MM.1S (cell line): ENCODE measurements around the gene FAAP100.

Experiments used
- DNase-seq: peaks from one replicate; pipeline ENCODE4 v3.0.0-alpha.2; 2015
- H2AFZ ChIP-seq: fragments of 300-600 bp; sonication (generic); 2 replicates; pipeline ENCODE4 v1.6.0; 2016; ENCODE audit warnings: antibody characterized with exemption, low read length
- H3F3A ChIP-seq: fragments of 300-600 bp; sonication (generic); 2 replicates; pipeline ENCODE4 v1.6.1; 2016; ENCODE audit warnings: mild to moderate bottlenecking, antibody characterized with exemption, low read length, moderate library complexity, mixed read lengths; ENCODE audit not compliant: insufficient read depth
- H3K27ac ChIP-seq: fragments of 300-600 bp; sonication (generic); 2 replicates; pipeline ENCODE4 v1.5.1; 2016; ENCODE audit warnings: mild to moderate bottlenecking, low read length
- H3K27me3 ChIP-seq: fragments of 300-600 bp; sonication (generic); replicated peaks from 2 replicates; pipeline ENCODE4 v1.6.0; 2016; ENCODE audit warnings: low read length; ENCODE audit not compliant: insufficient read depth
- H3K36me3 ChIP-seq: fragments of 300-600 bp; sonication (generic); replicated peaks from 2 replicates; pipeline ENCODE4 v1.6.1; 2016; ENCODE audit warnings: mild to moderate bottlenecking, low read length, mixed read lengths; ENCODE audit not compliant: insufficient read depth
- H3K4me1 ChIP-seq: fragments of 300-600 bp; sonication (generic); 2 replicates; pipeline ENCODE4 v1.6.1; 2016; ENCODE audit warnings: low read length, mixed read lengths
- H3K4me2 ChIP-seq: fragments of 300-600 bp; sonication (generic); 2 replicates; pipeline ENCODE4 v1.6.0; 2016; ENCODE audit warnings: low read depth, low read length
- H3K4me3 ChIP-seq: fragments of 300-600 bp; sonication (generic); 2 replicates; pipeline ENCODE4 v1.5.1; 2016; ENCODE audit warnings: low read length, mixed read lengths
- H3K79me2 ChIP-seq: fragments of 300-600 bp; sonication (generic); 2 replicates; pipeline ENCODE4 v1.6.1; 2016; ENCODE audit warnings: mixed run types, low read length, mixed read lengths
- H3K9ac ChIP-seq: fragments of 300-600 bp; sonication (generic); 2 replicates; pipeline ENCODE4 v1.6.1; 2016; ENCODE audit warnings: low read length, mixed read lengths
- H3K9me2 ChIP-seq: fragments of 300-600 bp; sonication (generic); replicated peaks from 2 replicates; pipeline ENCODE4 v1.6.1; 2016; ENCODE audit warnings: mild to moderate bottlenecking, low read length, mixed read lengths; ENCODE audit not compliant: insufficient read depth
- H3K9me3 ChIP-seq: fragments of 300-600 bp; sonication (generic); replicated peaks from 2 replicates; pipeline ENCODE4 v1.6.1; 2016; ENCODE audit warnings: mild to moderate bottlenecking, low read length, mixed read lengths; ENCODE audit not compliant: insufficient read depth
- H4K20me1 ChIP-seq: fragments of 300-600 bp; sonication (generic); 2 replicates; pipeline ENCODE4 v1.6.1; 2016; ENCODE audit warnings: mild to moderate bottlenecking, low read length, moderate library complexity, mixed read lengths; ENCODE audit not compliant: insufficient read depth
- CTCF ChIP-seq: fragments of 300-600 bp; sonication (generic); IDR thresholded peaks from 2 replicates; pipeline ENCODE4 v1.5.1; 2016; ENCODE audit warnings: antibody characterized with exemption, low read length, mixed read lengths
- EZH2 ChIP-seq: fragments of 300-600 bp; sonication (generic); optimal IDR thresholded peaks from 2 replicates; pipeline ENCODE3; 2017; ENCODE audit warnings: low read depth, mild to moderate bottlenecking, antibody characterized with exemption, low read length, mixed read lengths
- EZH2phosphoT487 ChIP-seq: fragments of 300-600 bp; sonication (generic); IDR thresholded peaks from 2 replicates; pipeline ENCODE4 v1.6.1; 2018; ENCODE audit warnings: antibody characterized with exemption, low read length

The FAAP100 gene

GRCh38 chr17:81493198-81494038 lies 58.7 kb downstream of the FAAP100 start:
- Histone ChIP-seq H3K27ac (no peak overlapping the region), H2AFZ (no peak overlapping the region), H3K4me3 (no peak overlapping the region), H3K36me3 (no peaks in the 10 kb centered on the region), H3K4me1 (peaks cover 6% of the 10 kb centered on the region; the same call in 1 of the 2 replicates), H3K27me3 (peaks cover 90% of the 10 kb centered on the region), H3K9me2 (no peaks in the 10 kb centered on the region), H4K20me1 (no peaks in the 10 kb centered on the region), H3F3A (no peaks in the 10 kb centered on the region), H3K9me3 (no peaks in the 10 kb centered on the region), H3K4me2 (no peak overlapping the region), H3K79me2 (no peaks in the 10 kb centered on the region), H3K9ac (no peak overlapping the region)
- no peak for DNase-seq
- TF ChIP-seq EZH2phosphoT487 (no peak), EZH2 (no peak), CTCF (no peak)

- Histone ChIP-seq H3K79me2 (no peaks in the 10 kb centered on the region), H3K4me2 (no peak overlapping the region)
Observed at GRCh38 chr17:81492706-81493105, 59.4 kb downstream of the FAAP100 start.

GRCh38 chr17:81492202-81492601 lies 60.0 kb downstream of the FAAP100 start:
- H3K36me3 ChIP-seq, result no peaks in the 10 kb centered on the region
- H2AFZ ChIP-seq, result no peak overlapping the region
- no peak overlapping the region for H3K9ac ChIP-seq
- no peaks in the 10 kb centered on the region for H3K9me2 ChIP-seq
- no peak for DNase-seq
- H3K4me3 ChIP-seq, result no peak overlapping the region
- no peak overlapping the region for H3K27ac ChIP-seq
- H3F3A ChIP-seq, result no peaks in the 10 kb centered on the region
- H3K4me2 ChIP-seq, result no peak overlapping the region
- H3K27me3 ChIP-seq, result peaks cover 89% of the 10 kb centered on the region
- H3K79me2 ChIP-seq, result no peaks in the 10 kb centered on the region
- H4K20me1 ChIP-seq, result no peaks in the 10 kb centered on the region
- no peaks in the 10 kb centered on the region for H3K9me3 ChIP-seq
- H3K4me1 ChIP-seq, result peaks cover 6% of the 10 kb centered on the region; the same call in 1 of the 2 replicates
- TF ChIP-seq EZH2 (no peak), CTCF (no peak), EZH2phosphoT487 (no peak)

More at GRCh38 chr17:81492706-81493105, 59.4 kb downstream of the FAAP100 start:
- H3K4me1 ChIP-seq, result peaks cover 6% of the 10 kb centered on the region; the same call in 1 of the 2 replicates
- no peaks in the 10 kb centered on the region for H3K9me2 ChIP-seq
- no peak overlapping the region for H2AFZ ChIP-seq
- TF ChIP-seq CTCF (no peak), EZH2phosphoT487 (no peak), EZH2 (no peak)
- no peaks in the 10 kb centered on the region for H4K20me1 ChIP-seq
- H3K9me3 ChIP-seq, result no peaks in the 10 kb centered on the region
- no peaks in the 10 kb centered on the region for H3F3A ChIP-seq
- no peaks in the 10 kb centered on the region for H3K36me3 ChIP-seq
- H3K4me3 ChIP-seq, result no peak overlapping the region
- DNase-seq, result no peak
- H3K27ac ChIP-seq, result no peak overlapping the region
- peaks cover 89% of the 10 kb centered on the region for H3K27me3 ChIP-seq
- no peak overlapping the region for H3K9ac ChIP-seq
